HG02759 (cell line): ENCODE measurements around the gene SYNE2.
"Not testable (repeated sequence)": the region's sequence is repeated elsewhere in the genome, so short reads cannot be mapped to it uniquely, and the experiment has no call there.

Experiments used
- ATAC-seq: cut with Tn5 transposase; IDR thresholded peaks from one replicate; pipeline ENCODE4 v1.9.1; 2021; ENCODE audit warnings: mild to moderate bottlenecking, moderate library complexity; ENCODE audit not compliant: unreplicated experiment

Gene SYNE2, protein sequence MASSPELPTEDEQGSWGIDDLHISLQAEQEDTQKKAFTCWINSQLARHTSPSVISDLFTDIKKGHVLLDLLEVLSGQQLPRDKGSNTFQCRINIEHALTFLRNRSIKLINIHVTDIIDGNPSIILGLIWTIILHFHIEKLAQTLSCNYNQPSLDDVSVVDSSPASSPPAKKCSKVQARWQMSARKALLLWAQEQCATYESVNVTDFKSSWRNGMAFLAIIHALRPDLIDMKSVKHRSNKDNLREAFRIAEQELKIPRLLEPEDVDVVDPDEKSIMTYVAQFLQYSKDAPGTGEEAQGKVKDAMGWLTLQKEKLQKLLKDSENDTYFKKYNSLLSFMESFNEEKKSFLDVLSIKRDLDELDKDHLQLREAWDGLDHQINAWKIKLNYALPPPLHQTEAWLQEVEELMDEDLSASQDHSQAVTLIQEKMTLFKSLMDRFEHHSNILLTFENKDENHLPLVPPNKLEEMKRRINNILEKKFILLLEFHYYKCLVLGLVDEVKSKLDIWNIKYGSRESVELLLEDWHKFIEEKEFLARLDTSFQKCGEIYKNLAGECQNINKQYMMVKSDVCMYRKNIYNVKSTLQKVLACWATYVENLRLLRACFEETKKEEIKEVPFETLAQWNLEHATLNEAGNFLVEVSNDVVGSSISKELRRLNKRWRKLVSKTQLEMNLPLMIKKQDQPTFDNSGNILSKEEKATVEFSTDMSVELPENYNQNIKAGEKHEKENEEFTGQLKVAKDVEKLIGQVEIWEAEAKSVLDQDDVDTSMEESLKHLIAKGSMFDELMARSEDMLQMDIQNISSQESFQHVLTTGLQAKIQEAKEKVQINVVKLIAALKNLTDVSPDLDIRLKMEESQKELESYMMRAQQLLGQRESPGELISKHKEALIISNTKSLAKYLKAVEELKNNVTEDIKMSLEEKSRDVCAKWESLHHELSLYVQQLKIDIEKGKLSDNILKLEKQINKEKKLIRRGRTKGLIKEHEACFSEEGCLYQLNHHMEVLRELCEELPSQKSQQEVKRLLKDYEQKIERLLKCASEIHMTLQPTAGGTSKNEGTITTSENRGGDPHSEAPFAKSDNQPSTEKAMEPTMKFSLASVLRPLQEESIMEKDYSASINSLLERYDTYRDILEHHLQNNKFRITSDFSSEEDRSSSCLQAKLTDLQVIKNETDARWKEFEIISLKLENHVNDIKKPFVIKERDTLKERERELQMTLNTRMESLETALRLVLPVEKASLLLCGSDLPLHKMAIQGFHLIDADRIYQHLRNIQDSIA (N-terminal part only)

DNA sequence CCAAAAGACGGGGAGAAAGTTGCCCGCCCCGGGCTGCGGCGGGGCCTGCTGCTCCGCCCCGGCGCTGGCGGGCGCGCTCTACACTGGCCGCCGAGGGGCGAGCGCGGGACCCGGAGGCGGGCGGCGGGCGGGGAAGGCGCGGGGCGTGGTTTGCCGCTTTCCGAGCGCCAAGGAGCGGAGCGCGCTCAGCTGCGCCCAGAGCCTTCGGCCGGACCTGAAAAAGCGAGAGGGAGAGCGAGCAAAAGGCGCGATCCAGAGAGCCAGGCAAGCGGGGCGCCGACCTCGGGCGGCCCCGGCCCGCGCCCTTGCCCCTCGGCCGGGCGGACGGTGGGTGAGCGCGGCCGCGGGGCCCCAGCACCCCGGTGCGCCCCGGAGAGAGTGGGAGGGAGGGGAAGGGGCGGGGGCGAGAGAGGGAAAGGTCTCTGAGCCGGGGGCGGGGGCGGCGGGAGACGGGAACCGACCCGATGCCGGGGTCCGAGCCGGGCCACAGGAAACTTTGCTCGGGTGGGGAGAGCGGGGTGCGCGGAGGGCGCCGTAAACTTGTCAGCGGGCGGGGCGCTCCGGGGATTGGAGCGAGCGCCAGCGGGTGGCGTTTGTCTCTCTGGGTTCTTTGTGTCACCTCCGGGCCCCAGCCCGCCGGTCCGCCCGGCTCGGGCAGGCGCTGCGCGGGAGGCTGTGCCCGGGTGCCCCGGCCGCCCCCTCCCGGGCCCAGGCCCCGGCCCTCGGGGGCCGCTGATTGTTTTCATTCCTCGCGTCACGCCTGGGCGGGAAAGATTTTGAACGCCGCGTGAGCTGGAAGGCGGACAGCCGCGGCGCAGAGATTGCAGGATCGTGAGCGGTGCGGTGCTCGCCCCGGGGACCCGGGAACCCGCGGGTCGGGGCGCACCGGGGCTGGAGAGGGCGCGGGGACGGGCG, at the start of gene SYNE2:
Gene SYNE2, plus strand, starts transcription at position 188 of the 915 bp plus-strand sequence. CDS start 56,145 bp downstream, outside the sequence.
- ATAC-seq = peak; percentile 89

DNA sequence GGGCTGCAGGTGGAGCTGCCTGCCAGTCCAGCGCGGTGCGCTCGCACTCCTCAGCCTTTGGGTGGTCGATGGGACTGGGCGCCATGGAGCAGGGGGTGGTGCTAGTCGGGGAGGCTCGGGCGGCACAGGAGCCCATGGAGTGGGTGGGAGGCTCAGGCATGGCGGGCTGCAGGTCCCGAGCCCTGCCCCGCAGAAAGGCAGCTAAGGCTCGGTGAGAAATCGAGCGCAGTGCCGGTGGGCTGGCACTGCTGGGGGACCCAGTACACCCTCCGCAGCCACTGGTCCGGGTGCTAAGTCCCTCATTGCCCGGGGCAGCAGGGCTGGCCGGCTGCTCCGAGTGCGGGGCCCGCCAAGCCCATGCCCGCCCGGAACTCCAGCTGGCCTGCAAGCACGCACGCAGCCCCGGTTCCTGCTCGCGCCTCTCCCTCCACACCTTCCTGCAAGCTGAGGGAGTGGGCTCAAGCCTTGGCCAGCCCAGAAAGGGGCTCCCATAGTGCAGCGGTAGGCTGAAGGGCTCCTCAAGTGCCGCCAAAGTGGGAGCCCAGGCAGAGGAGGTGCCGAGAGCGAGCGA, 49.5 kb upstream of the SYNE2 start:
- ATAC-seq = not testable (repeated sequence)

- not testable (repeated sequence) for ATAC-seq
Observed at GRCh38 chr14:63806064-63806463, 46.7 kb upstream of the SYNE2 start.

- ATAC-seq = not testable (repeated sequence)
Observed at GRCh38 chr14:63811692-63812091, 41.1 kb upstream of the SYNE2 start.

GRCh38 chr14:63833728-63834127, 19.1 kb upstream of the SYNE2 start:
- no peak for ATAC-seq

DNA sequence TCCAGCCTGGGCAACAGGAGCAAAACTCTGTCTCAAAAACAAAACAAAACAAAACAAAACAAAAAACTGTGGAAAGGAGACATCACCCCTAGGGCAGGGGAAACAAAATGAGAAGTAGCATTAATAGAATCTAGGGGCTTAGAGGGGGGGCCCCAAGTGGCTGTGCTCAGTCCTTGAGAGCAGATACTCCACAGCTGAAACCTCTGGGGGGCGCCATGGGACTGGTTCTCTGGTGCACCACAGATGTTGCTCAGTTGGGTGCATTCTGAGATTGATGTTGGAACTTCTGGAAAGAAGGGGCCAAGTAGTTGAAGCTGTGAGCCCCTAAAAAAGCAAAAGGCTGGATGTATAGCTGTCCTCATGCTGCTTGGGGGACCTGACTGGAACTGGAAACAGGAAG, 11.8 kb upstream of the SYNE2 start:
- ATAC-seq = no peak

DNA sequence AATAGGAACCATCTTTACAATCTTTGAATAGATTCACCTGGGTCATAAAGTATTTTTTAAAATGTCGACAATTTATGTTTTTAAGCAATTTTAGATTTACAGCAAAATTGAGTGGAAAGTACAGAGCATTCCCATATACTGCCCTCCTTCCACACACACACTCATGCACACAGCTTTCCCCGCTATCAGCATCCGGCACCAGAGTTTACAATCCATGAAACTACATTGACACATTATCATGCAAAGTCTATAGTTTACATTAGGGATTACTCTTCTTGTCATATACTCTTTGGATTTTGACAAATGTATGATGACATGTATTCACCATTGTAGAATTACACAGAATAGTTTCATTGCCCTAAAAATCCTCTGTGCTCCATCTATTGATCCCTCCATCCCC, 9.0 kb upstream of the SYNE2 start:
- ATAC-seq = no peak

DNA sequence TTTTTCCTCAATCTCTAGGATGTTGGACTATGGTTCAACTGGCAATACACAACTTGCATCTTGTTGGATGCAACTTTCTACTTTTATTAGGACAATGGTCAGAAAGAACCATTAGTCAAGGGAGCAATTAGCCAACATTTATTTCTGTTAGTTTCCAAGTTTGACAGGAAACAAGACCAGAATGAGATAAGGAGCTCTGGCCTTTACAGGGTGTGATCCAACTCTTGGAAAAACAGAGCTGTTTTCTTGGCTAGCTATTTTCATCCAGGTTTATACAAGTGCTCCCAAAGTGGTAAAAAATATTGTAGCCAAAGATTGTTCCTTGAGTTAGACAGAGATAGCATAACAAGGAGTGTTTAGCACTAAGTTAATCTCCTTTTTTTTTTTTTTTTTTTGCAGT, 3.9 kb upstream of the SYNE2 start:
- no peak for ATAC-seq

DNA sequence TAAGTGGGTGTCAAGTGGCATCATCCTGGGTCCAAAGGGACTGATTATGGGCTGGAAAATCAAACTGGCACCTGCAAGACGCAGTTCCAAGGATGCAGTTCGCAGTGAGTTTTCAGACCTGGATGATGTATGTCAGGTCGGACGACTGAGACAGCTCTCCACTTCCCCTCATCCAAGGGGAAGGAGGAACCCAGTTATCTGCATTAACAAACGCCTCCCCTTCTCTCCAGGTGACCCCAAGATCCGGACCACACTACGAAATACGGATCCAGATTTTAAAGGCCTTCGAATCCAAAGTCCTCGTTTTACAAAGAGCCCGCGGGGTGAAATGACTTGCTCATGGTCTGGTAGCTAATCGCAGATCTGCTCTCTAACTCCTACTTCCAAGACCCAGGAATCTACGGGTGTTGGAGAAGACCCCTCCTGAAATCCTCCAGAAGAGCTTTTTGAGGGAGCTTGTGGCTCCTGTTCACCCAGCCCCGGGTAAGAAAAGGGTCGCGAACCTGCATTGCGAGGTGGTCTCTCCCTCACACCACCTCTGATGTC, 460 bp upstream of the SYNE2 start:
- peak; percentile 13 for ATAC-seq

DNA sequence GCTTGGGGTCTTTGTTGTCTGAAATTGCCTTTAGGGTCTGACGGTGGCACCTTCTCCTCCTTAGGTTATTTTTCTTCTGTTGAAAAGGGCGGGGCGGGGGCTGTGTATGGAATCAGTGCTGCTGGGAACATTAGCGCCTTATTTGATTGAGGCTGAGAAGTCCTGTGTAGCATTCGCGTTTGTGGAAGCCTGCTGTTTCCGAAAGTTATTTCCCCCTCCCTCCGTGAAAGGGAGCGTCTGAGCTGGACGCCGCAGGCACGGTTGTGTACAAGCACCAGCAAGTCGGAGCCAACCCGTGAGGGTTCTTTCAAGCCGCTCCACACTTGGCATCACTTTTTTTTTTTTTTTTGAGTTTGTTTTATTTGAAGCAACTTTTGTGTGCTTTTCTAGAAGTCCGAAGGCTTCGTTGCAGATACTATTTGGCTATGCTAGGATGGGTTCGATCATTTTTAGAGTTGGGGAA, 1.1 kb downstream of the SYNE2 start:
- ATAC-seq = peak; percentile 27

GRCh38 chr14:63854330-63854729, 1.5 kb downstream of the SYNE2 start:
- ATAC-seq = no peak

GRCh38 chr14:63855281-63855680, 2.5 kb downstream of the SYNE2 start:
- ATAC-seq = no peak

- ATAC-seq = no peak
Observed at GRCh38 chr14:63857466-63858030, 4.7 kb downstream of the SYNE2 start.

DNA sequence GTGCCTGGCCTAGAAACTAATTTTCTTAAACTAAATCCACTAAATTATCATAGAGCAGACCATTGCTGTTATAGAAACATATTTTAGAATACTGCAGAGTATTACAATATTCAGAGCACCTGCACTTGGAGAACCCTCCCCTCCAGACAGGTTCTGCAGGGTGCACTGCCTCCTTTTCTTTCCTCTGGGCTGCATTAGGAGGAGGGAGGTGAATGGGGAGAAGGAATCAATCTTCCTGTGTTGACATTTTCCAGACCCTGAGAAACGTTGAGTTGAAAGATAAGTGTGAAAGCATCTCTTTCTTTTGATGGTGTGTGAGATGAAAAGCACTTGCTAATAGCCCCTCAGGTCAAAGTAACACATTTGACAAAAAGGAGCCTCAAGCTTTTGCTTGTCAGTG, 7.3 kb downstream of the SYNE2 start:
- ATAC-seq = no peak

- ATAC-seq = no peak
Observed at GRCh38 chr14:63862163-63862562, 9.4 kb downstream of the SYNE2 start.

- no peak for ATAC-seq
Observed at GRCh38 chr14:63863004-63863403, 10.2 kb downstream of the SYNE2 start.

DNA sequence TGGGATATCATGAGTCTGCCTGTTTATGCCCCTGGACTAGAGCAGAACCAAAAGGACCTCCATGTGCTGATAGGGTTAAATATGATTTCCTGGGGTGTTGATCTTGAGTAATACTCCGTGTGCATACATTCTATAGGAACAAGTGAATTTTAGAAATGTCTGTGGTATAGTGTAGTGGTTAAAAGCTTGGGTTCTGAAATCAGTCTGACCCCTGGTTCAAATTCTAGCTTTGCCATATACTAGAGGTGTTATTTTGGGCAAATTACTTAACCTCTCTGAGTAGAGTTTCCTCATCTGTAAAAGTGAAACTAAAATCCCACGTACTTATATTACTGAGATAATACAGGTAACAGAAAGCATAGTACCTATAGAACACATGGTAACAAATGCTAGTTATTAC, 12.0 kb downstream of the SYNE2 start:
- ATAC-seq = peak; percentile 45

DNA sequence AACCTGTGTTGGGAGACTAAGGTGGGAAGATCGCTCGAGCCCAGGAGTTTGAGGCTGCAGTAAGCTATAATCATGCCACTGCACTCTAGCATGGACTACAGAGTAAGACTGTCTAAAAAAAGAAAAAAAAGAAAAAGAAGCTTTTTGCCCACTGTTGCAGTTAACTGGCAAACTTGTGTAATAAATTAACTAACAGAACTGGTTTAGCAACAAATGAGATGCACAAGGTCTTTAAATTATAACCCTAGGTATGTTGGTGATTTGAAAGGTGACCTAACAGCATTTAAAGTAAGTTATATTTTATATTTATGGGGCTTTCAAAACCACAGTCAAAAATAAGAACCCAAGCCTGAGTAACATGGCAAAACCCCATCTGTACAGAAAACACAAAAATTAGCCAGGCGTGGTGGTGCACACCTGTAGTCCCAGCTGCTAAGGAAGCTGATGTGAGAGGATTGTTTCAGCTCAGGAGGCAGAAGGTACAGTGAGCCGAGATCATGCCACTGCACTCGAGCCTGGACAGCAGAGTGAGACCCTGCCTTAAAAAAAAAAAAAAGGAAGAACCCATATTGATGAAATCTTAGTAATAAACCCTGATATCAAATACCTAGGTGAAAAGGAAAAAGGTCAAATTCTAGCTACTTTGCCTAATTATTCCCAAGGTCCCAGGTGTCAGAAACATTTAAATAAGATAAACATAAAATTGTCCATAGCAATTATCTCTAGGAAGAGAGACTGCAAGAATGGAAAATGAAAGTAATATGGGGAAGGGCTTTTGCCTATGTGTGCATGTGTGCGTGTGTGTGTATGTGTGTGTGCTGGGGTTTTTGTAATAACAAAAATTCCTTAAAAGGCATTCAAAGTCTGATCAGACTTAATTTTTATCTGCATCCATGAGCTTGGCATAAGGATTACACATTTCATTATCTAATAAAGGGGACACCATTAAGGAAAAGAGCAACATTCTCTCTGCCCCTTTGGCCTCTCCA, 15.4 kb downstream of the SYNE2 start:
- ATAC-seq = peak; percentile 41
